HG03280 (cell line): Measurements from ENCODE around the gene PALM3.
A peak's percentile ranks its signal among the peaks of the same experiment; 100 is the strongest.

Experiments used
- ATAC-seq: cut with Tn5 transposase; IDR thresholded peaks from one replicate; pipeline ENCODE4 v1.9.1; 2021; ENCODE audit warnings: mild to moderate bottlenecking, moderate library complexity; ENCODE audit not compliant: unreplicated experiment

Gene PALM3, protein sequence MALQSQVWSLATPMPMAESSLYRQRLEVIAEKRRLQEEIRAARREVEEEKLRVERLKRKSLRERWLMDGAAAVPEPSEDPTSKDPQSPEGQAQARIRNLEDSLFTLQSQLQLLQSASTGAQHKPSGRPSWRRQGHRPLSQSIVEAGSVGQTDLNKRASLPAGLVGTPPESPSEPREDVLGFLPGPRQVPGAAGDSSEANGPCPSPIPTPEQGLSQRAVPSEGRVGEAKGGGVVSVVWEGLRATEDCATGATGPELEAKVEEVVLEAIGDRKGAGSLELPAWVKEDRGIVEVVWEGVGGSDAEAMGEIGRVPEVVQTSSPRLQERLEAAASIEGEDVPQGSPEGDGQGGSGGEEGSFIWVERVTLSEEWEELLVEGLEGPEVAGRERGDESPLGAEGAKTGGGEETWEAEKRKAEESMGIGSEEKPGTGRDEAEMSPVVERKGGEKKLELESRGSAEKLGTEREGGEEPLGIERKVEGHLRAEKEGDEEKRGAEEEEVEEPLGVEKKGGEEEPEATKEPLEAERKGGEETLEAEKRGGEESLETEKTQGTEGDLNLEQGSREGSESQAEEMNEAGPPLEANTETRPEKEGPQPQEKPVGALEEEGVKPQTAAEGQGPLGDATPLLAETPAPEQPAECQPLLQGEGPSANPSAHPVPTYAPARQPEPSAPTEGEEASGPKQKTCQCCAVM

DNA sequence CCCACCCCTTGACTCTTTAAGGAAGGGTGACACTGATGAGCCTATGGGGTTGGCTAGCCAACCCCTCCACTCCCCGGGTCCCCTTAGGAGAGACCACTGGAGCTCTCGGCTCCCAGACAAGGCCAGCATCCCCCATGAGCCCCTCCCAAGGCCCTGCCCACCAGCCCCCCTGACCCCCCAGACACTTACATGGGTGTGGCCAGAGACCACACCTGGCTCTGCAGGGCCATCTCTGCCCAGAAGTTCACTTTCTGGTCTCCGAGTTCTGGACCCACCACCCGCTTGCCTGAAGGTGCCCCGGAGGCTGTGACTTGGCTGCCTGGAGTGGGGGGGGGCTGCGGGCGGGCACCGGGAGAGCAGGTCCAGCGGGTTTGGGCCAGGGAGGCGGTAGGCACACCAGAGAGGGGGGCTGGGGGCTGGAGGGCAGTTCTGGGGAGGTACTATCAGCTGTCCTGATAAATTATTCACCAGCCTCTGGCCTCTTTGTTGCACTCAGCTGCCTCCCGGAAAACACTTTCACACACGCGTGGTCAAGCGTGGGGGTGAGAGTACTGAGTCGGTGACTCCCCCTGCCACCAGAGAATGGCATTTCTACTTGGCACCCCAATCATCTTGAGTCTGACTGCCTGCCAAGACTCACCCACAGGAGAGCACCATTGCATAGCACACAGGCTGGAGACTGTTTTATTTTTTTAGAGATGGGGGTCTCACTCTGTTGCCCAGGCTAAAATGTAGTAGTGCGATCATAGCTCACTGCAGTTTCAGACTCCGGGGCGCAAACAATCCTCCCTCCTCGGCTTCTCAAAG, at the start of gene PALM3:
TSS of gene PALM3 (minus strand) at position 326 of the 807 bp plus-strand sequence. CDS start at position 230, 96 bp downstream.
- ATAC-seq = no peak

DNA sequence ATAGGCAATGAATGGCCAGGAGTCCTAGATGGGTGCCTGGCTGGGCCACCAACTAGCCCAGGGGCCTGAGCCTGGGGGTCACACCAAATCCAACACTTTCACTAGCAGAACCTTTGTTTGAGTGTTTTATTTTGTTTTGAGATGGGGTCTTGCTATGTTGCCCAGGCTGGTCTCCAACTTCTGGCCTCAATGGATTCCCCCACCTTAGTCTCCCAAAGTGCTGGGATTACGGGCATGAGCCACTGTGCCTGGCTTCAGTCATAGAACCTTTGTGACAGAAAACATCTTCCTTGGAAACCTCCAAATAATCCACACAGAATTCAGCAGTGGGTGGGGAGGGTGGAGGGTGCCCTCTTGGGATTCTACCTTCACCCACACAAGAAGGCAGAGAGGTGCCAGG, 49.6 kb upstream of the PALM3 start:
- no peak for ATAC-seq

DNA sequence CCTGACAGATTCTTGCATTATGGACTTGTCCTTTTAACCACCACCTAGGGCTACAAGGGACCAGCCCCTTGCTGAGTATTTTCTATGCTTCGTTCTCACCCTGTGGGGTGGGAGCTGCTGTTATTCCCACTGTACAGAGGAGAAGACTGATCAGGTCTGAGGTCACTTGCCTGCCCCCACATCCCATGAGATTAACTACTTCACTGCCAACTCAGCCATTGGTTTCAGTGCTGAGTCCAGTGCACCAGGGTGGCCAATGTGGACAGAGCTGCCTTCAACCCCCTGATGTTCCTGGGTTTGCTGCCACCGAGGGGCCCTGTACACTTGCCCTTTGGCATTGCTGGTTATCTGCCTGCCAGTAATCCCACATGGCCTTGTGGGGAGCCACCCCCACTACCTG, 48.8 kb upstream of the PALM3 start:
- ATAC-seq = no peak

DNA sequence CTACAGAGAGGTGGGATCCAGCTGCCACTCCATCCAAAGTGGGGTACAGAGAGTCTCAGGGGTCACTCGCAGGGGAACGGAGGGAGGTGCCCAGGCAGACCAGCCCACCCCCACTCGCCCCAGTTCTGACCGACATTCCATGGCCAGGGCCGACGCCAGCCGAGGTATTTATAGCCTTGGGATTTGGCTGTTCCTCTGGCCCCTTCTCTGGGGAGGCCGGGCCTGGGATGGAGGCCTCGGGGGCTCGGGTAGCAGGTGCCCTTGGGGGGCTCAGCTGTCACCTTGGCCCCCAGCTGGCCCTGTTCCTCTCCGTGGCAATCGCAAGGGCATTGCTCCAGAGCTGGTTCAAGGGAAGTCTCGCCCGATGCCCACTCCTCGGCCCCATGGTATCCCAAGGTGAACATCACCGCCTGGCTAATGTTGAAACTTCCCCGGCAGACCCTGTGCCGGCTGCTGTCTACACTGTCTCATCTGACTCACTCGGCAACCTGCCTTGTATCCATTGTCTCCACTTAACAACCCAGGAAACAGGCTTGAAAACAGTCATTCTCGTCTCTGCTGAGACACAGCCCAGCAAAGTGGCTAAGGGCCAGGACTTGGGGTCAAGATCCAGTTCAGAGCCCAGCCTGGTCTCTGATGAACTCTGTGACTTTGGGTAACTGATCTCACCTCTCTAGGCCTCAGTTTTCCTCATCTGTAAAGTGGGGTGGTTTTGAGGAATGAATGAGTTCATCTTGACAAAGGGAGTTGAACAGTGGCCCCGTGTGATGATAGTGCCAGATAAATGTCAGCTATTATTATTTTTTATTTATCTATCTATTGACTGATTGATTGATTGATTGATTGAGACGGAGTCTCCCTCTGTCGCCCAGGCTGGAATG, 45.9 kb upstream of the PALM3 start:
- ATAC-seq = no peak

DNA sequence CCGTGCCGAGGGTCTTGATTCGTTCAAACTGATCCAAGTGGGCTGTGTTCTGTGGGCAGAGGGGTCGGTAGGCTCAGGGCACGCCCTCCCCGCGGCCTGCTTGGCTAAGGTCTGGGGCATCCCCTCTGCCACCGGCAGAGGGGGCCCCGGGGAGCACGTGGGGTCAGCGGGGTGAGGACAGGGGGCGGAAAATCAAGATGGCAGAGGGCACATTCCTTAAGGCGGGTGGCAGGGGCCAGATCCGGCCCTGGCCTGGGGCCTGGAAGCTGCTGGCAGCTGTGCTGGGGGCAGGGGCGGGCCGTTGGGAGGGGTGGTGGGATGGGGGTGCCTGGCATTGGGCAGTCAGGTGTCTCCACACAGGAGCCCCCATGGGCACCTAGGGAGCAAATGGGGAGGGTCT, 45.0 kb upstream of the PALM3 start:
- no peak for ATAC-seq

DNA sequence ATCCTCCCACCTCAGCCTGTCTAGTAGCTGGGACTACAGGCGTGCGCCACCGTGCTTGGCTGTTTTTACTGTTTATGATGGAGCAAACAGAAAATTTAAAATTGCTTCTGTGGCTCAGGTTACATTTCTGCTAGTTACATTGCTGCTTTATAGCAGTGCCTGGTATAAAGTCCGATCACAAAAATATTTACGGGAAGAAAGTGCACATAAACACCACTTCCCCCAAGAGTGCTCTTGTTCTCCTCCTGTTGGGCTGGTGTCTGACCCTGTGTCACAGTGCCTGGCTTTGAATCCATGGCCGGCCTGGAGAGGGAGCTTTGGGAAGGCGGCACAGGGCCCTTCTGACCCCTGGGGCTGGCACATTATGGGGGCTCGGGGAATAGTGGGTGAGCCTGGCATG, 43.8 kb upstream of the PALM3 start:
- no peak for ATAC-seq

DNA sequence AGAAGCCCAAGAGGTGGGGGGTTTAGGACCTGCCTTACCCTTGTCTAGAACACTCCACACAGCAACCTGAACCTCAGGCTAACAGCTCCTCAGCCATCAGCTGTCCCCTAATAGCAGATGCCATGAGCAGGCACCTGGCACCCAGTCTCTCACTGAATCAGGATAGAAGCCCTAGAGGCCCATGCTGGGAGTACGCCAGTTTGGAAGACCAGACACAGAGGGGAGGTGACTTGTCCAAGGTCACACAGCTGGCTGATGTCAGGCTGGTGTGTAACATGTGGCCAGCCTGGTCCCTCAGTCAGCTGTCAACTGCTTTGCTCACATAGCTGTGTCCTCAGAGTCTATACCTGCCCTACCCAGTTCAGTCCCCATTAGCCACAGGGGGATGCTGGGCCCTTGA, 41.4 kb upstream of the PALM3 start:
- no peak for ATAC-seq

DNA sequence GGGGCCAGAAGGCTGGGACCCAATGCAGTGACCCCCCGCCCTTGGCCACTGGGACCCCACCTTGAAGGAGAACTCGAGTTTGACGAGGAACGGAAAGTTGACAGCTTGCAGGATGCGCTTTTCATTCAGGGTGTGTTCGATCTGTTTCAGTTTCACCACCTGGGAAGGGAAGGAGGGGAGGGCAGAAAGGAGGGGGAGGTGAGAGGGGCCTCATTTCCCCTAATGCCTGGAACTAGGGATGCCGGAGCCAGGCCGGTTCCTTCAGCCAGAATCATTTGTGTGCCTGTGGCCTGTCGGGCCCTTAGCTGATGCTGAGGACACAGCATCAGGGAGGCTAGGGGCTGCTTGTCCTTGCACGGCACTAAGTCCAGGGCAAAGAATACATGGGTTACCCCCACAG, 40.9 kb upstream of the PALM3 start:
- no peak for ATAC-seq

DNA sequence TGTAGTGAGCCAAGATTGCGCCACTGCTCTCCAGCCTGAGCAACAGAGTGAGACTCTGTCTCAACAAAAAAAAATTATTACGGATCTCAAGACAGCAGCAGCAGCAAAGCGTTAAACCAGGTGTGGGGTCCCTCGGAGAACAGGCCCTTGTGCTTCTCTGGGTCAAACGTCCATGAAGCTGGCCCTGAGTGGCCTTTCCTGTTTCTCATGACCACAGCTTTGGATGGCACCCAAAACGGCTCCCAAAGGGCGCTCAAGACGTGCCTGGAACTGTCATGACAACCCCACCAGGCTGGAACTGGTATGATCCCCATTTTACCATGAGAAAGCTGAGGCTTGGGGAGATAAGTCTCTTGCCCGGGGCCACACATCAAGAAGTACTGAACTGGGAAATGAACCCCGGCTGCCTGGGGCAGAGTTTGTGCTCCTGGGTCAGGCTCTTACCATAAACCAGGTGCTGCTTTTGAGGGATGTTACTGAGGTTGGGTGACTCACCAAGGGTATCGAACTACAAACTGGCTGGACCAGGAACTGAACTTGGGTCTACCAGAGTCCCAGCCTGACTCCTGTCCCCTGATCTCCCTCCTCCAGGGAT, 40.3 kb upstream of the PALM3 start:
- no peak for ATAC-seq

DNA sequence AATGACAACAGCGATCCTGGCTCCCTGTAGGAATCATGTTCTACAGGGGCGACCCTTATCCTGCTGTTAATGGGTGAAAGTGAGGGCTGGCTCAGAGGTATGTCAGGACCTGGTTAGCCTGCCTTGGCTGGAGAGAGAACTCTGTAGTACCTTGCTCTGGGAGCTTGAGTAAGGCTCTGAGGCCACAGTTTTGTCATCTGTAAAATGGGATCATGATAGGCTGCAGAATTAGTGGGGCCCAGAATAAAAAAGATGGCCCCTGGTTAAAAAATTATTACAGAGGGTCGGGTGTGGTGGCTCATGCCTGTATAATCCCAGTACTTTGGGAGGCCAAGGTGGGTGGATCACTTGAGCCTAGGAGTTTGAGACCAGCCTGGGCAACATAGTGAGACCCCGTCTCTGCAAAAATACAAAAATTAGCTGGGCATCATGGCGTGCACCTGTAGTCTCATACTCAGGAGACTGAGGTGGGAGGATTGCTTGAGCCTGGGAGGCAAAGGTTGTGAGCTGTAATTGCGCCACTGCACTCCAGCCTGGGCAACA, 39.2 kb upstream of the PALM3 start:
- ATAC-seq = no peak

DNA sequence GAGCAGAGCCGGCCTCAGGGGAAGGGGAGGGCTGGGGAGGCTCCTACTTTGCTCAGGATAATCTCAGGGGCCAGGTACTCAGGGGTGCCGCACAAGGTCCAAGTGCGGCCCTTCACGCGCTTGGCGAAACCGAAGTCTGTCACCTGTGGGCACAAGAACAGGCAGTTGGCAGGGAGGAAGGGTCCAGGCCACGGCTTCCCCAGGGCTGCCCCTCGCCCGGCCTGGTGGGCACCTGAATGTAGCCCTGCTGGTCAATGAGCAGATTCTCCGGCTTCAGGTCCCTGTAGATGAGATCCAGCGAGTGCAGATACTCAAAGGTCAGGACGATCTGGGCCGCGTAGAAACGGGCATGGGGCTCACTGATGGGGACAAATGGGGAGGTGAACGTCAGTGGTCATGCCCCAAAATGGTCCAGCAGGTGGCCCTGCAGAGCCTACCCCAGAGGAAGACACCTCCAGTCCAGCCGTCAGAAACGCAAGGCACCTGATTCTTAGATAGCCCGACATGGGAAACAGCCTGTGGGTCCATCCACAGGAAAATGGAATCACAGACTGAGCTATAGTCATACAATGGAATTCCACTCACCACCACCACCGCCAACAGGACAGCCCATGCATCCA, 35.8 kb upstream of the PALM3 start:
- no peak for ATAC-seq

DNA sequence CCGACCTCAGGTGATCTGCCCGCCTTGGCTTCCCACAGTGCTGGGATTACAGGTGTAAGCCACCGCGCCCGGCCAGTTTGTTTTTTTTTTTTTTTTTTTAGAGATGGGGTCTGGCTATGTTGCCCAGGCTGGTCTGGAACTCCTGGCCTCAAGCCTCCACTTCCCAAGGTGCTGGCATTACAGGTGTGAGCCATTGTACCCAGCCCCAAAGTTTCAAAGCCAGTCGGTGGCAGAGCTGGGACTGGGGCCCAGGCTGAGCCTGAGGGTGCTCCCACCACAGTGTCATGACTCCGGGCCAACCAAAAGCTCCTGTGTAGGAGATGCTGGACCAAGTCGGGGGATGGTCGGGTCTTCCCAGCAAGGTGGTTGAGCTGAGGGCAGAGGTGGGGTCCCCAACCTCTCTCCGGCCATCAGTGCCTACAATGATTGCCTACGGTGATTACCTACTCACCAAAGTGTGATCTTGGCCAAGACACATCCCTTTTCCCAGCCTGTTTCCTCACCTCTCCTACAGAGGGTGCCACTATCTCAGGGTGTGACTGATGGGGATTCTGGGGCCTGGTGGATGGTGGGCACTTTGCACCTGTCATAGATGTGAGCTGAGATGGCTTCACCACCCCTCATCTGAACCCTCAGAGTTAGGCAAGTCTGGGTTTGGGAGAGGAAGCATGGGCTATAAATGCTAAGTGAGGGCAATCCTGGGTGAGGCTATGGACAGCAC, 34.6 kb upstream of the PALM3 start:
- no peak for ATAC-seq

DNA sequence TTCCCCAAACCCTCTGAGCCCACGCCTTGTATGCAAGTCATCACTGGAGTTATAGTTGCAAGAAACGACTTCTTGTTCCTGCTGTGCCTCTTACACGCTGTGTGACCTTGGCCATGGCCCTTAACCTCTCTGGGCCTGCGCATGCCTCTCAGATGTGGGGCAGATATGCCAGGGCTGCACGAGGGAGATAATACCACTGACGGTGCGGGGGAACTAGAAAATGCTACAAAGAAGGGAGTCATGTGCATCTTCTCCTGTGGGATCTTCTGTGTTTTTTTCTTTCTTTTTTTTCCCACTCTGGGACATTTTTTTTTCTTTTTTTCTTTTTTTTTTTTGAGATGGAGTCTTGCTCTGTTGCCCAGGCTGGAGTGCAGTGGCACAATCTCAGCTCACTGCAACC, 33.0 kb upstream of the PALM3 start:
- ATAC-seq = no peak

DNA sequence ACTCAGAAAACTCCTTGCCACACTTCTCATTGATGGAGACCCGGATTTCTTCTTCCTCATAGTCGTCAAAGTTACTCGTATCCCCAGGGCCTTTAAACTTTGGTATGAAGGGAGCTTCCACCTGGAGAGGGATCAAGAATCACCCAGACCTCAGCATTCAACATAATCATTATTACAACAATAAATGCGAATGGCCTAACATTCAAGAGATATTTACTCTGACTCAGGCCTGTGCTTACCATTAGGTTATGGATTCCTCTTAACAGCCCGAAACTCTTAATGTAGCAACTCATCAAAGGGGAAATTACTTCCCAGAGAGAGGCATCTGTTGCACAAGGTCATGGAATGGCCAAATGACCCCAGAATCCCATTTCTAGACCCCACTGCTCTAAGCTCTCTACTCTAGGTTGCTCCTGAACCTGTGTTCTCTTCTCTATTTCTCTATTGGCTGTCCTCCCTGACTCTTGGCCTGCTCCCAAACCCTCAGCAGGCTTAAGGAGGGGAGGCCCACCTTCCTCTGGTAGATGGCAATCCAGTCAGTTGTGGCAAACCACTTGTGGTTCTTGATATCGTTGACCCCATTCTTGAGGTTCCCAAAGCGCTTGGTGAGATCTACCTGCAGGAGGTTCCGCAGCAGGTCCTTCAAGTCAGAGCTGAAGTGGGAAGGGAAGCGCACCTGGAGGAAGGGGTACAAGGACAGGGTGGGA, 31.4 kb upstream of the PALM3 start:
- ATAC-seq = no peak

DNA sequence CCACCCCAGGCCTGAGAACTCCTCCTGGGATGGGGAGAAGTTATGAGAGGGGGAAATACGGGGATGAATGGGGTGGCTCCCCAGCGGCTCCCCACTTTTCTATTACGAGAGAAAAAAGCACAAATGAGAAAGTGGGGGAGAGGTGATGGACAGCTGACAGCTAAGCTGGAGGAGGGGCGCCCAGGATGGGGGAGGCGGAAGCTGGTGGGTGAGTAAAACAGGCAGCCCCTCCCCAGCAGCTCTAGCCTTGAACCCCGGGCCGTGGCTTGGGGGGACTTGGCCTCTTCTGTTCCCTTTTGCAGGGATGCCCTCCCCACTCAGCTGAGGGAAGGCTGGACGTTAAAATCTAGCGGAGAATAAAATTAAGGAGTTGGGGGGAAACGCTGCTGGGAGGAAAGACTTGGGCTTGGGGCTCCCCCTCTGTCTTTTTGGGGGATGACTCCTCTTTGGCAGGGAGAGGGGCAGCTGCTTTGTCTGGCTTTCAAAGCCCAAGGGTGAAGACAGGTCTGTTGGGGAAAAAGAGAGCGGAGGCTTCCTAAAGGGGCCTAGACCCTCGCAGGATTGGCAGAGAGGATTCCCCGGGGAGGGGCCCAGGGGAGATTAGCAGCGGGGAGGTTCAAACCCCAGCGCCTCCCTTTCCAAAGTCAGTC, 30.1 kb upstream of the PALM3 start:
- peak; percentile 13 for ATAC-seq

DNA sequence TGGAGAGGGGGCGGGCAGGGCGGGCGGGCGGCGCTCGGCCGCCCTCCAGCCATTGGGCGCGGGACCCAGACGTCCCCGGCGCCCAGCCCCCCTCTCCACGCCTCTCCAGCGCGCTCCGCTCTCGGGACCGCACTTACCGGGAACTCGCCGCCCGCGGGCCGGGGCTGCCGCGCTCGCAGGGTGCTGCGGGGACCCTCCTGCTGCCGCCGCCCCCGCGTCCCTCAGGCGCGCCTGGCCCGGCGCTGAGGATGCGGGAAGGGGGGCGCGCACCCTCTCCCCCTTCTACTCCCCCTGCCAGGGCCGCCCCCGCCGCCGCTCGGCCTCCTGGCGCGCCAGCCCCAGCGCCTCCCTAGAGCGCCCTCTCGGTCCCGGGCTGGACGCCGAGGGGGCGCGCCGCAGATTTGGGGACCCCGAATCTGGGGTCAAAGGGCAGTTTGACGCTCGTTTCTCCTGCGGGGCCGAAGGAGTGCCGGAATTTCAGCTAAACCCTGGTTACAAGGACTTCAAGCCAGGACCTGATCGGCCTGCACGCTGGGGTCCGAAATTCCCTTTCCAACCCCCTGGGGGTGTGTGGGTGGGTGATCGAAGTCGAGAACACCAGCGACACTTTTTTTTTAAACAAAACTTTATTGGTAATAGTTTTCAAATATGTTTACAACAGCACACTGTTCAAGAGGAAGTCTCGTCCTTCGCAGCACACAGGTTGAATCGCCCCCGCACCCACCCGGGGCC, 29.4 kb upstream of the PALM3 start:
- ATAC-seq = peak; percentile 58

DNA sequence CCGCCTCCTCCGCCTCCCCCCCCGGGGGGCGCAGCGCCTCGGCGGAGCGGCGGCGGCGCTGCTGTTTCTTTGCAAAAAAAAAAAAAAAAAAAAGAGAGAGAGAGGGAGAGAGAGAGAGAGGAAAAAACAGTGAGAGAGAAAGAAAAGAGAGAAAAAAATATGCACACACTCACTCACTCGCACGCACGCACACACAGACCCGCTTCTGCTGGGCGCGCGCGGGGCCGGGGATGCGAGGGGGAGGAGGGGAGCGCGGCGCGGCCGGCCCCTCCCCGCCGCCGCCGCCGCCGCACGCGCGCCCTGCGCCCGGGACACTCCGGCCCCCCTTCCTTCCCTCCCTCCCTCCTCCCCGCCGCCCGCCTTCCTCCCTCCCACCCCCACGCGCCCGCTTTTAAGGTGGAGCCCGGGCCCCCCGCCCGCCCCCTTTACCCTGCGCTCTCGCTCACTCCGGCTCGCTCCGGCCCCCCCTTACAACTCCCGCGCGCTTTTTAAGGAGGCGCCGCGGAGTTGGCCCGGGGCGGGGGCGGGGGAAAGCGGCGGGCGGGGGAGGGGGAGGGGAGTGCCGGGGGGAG, 28.7 kb upstream of the PALM3 start, which contains the start of gene SAMD1:
TSS of gene SAMD1 (minus strand) at position 243 of the 572 bp plus-strand sequence.
- ATAC-seq = peak; percentile 42
